GM12865 (cell line): ENCODE results near the gene TEF.

Experiments
- DNase-seq: peaks from one replicate; pipeline ENCODE4 v3.0.0; 2010; ENCODE audit warnings: low read depth
- H3K4me3 ChIP-seq: 2 replicates; pipeline ENCODE4 v1.5.1; 2011; ENCODE audit warnings: mild to moderate bottlenecking, low read depth, low read length, control low read depth
- CTCF ChIP-seq: IDR thresholded peaks from 2 replicates; pipeline ENCODE4 v1.5.1; 2011; ENCODE audit warnings: low read length, control low read depth, low read depth, inconsistent platforms; ENCODE audit not compliant: insufficient read depth; ENCODE audit errors: missing control alignments

Gene TEF

GRCh38 chr22:41360126-41360525, 21.6 kb upstream of the TEF start:
- DNase-seq, result no peak
- no peak overlapping the region for H3K4me3 ChIP-seq

DNA sequence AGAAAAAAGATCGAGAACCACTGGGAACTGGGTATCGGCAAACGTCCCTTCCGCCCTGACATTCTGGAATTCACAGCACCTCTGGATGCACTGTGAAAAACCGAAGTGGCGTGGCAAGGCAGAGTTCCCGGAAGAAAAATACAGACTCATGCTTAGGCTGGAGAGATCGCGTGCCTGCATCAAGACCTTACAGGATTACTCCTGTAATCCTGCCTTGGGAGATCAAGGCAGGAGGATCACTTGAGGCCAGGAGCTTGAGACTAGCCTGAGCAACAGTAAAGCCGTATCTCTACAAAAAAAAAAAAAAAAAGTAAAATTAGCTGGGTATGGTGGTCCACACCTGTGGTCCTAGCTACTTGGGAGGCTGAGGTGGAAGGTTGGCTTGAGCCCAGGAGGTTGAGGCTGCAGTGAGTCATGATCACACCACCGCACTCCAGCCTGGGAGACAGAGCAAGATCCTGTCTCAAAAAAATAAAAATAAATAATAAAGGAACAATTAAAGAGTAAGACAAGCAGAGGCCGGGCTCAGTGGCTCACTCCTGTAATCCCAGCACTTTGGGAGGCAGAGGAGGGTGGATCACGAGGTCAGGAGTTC, 19.9 kb upstream of the TEF start:
- H3K4me3 ChIP-seq, result no peak overlapping the region
- no peak for TF ChIP-seq CTCF
- DNase-seq, result no peak

More at GRCh38 chr22:41360126-41360525, 21.6 kb upstream of the TEF start:
- no peak for TF ChIP-seq CTCF

DNA sequence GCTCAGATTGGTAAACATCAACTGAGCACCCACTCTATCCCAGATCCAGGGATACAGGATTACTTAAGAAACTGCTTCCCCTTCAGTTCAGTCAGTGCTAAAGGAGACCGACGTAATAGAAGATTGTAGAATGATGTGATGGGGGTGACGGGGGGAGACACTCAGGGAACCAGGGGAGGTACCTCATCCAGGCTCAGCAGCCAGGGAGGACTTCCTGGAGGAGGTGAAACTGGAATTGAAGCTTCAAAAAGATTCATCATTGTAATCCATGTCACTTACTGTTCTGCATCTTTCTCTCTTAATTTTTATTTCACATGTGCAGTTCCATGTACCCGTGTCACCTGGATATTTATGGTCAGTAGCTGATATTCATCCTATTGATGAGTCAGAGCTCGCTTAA, 19.1 kb upstream of the TEF start:
- no peak for DNase-seq
- no peak for TF ChIP-seq CTCF
- no peak overlapping the region for H3K4me3 ChIP-seq

GRCh38 chr22:41364233-41364632, 17.5 kb upstream of the TEF start:
- DNase-seq, result no peak
- TF ChIP-seq CTCF, result no peak

DNA sequence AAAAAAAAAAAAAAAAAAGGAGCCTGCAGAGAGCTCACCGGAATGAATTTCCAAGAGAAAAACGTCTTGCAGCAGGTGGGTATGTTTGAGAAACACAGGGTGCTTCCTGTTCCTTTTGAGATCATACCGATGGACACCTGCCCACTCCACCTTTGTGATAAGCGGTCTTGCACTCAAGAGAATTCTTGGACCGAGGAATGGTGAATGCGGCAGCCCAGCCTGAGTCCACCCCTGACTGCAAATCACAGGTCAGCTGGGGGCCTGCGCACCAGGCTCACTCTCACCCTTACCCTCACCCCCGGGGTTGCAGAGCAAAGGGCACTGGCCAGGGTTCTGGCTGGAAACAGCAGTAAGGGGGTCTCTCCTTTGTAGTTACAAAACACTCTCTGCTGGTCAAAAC, 16.8 kb upstream of the TEF start:
- no peak for TF ChIP-seq CTCF
- H3K4me3 ChIP-seq, result no peak overlapping the region
- no peak for DNase-seq

More at GRCh38 chr22:41364233-41364632, 17.5 kb upstream of the TEF start:
- no peak overlapping the region for H3K4me3 ChIP-seq

DNA sequence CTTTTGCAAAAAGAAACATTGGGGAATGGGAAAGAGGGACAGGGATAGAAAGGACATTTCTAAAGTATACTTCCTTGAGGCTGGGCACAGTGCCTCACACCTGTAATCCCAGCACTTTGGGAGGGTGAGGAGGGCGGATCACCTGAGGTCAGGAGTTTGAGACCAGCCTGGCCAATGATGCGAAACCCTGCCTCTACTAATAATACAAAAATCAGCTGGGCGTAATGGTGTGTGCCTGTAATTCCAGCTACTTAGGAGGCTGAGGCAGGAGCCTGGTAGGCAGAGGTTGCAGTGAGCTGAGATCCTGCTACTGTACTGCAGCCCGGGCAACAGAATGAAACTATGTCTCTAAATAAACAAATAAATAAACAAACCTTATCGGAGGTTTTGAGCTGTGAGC, 16.3 kb upstream of the TEF start:
- TF ChIP-seq CTCF, result no peak
- H3K4me3 ChIP-seq, result no peak overlapping the region
- no peak for DNase-seq
